IPS-18a (cell line): ENCODE measurements around the gene MINPP1.
"Not testable (repeated sequence)": the region's sequence is repeated elsewhere in the genome, so short reads cannot be mapped to it uniquely, and the experiment has no call there.

Experiments
- H3K27ac ChIP-seq: one replicate; pipeline ENCODE4 v1.5.1; 2013; ENCODE audit warnings: low read length
- H3K27me3 ChIP-seq: one replicate; pipeline ENCODE4 v1.6.1; 2013; ENCODE audit warnings: mild to moderate bottlenecking, low read length; ENCODE audit not compliant: control insufficient read depth, insufficient read depth
- H3K36me3 ChIP-seq: one replicate; pipeline ENCODE4 v1.6.1; 2013; ENCODE audit warnings: low read depth, low read length; ENCODE audit not compliant: control insufficient read depth
- H3K4me1 ChIP-seq: one replicate; pipeline ENCODE4 v1.6.1; 2013; ENCODE audit warnings: low read depth, low read length; ENCODE audit not compliant: control insufficient read depth
- H3K4me3 ChIP-seq: one replicate; pipeline ENCODE4 v1.5.1; 2013; ENCODE audit warnings: low read length
- H3K9ac ChIP-seq: one replicate; pipeline ENCODE4 v1.6.1; 2013; ENCODE audit warnings: mild to moderate bottlenecking, low read length, moderate library complexity
- H3K9me3 ChIP-seq: one replicate; pipeline ENCODE4 v1.6.1; 2013; ENCODE audit warnings: low read depth, low read length; ENCODE audit not compliant: control insufficient read depth

Gene MINPP1

DNA sequence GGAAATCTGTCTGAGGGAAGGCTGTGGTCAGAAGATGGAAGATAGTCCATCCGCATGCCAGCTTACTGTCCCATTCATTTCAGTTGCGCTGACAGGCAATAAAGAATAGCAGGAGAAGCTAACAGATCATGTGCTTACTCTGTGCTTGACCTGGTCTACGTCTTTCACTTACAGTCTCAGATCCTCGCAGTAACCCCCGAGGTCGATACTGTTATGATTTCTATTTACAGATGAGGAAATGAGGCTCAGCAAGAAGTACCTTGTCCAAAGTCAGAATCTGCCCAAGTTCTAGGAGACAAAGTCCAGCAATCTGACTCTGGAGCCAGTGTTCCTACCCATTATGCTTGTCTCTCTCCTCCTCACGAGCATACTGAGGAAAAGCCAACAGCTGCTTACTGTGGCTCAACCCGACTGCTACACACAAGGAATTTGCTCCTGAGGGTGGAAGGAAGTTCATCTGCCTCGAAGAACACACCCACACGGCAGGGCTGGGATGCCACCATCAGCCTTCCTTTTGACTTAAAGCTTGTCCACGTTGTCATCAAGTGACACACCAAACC, 74.2 kb downstream of the MINPP1 start:
- H3K36me3 ChIP-seq, result no peaks in the 10 kb centered on the region
- H3K9me3 ChIP-seq, result no peaks in the 10 kb centered on the region
- no peak overlapping the region for H3K27ac ChIP-seq
- H3K4me3 ChIP-seq, result no peak overlapping the region
- H3K27me3 ChIP-seq, result no peaks in the 10 kb centered on the region
- no peak overlapping the region for H3K9ac ChIP-seq
- no peaks in the 10 kb centered on the region for H3K4me1 ChIP-seq

DNA sequence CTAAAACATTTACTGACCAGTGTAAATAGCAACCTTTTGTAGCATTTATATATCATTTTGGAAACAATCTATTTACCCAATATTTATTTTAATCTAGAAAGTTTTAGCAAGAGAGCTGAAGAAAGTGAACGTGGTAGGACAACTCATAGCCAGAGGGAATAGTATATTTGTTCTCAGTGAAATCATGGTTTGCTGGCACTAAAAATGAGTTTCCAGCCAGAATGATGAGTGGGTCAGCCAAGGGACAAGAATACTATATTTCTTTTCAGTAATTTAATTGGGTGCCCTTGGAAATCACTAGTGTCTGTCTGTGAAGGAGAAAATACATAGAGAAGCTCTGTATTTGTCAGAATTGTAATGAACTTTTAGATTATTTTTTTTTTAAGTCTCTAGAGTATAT, 74.9 kb downstream of the MINPP1 start:
- Histone ChIP-seq H3K4me3 (no peak overlapping the region), H3K4me1 (no peaks in the 10 kb centered on the region), H3K27me3 (no peaks in the 10 kb centered on the region), H3K9me3 (no peaks in the 10 kb centered on the region), H3K36me3 (no peaks in the 10 kb centered on the region), H3K9ac (no peak overlapping the region), H3K27ac (no peak overlapping the region)

DNA sequence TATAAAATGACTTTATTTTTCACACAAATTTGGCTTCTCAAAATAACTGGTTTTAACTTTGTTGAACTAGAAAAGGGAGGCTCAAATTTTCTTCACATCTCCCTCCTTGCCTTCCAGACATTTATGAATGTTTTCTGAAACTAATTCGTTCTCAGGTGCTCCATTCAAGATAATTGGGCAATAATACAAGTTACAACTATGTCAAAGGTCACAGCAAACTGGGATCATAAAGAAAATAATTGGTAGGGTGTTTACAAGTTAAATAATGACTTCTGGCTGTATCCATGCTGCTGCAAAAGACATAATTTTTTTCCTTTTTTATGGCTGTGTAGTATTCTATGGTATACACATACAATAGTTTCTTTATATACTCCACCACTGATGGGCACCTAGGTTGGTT, 75.3 kb downstream of the MINPP1 start:
- H3K27ac ChIP-seq, result no peak overlapping the region
- H3K4me3 ChIP-seq, result no peak overlapping the region
- H3K27me3 ChIP-seq, result no peaks in the 10 kb centered on the region
- H3K4me1 ChIP-seq, result no peaks in the 10 kb centered on the region
- H3K36me3 ChIP-seq, result no peaks in the 10 kb centered on the region
- no peak overlapping the region for H3K9ac ChIP-seq
- no peaks in the 10 kb centered on the region for H3K9me3 ChIP-seq

DNA sequence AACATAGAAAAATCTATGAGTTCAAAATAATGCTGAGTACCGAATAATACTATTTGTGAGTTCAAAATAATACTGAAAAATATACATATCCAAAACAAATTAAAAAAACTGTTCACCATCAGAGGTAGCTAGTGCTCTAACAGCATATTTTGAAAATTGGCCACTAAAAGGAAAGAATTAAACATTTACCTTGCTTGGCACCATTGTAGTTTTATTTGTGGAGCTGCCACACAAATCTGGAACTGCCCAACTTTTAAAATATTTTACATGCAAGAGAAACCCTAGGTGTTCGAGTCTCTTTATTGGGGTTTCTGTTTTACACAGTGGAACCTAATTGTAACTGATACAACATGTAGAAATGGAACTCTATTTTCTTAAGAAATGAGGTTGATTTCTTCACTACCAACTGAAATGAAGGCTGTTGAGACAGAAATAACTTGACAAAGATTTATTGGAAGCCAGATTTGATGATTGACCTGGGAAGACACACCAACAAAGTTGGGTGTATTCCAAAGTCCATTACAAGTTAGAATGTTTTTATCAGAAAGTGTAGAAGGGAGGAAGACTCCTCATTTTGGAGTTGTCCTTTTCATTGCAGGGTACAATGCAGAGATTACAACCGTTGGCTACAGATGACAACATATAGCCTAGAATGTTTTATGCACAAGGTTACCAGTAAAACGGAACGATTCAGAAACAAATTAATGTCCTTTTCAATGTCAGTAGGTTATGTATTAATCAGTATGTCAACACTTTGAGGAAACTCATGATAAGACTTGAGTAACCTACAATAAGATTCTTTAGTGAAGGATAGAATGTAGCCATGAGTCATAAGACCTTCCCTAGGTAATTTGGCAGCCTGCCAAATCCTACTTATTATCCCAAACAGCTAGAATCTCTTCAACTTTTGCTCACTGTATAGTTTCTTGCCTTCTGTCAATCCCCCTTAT, 81.1 kb downstream of the MINPP1 start:
- no peak overlapping the region for H3K4me3 ChIP-seq
- no peak overlapping the region for H3K27ac ChIP-seq
- no peaks in the 10 kb centered on the region for H3K4me1 ChIP-seq

DNA sequence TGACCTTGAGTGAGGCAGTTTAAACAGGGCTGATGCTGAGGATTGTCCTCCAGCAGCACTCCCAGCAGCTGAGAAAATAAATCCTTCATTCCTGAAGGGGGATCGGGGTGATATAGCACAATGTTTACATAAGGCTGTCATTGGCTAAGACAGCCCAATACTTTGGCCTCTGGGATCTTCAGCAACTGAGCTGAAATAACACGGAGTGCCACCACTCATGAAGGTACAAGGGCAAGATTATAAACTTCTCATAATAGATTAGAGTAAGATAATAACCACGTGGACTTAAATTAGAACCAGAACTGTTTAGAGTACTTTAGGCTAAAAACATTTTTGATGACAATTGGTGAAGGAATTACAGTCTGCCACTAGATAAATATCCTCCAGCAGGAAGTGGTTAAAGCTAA, 85.0 kb downstream of the MINPP1 start:
- Histone ChIP-seq H3K9me3 (no peaks in the 10 kb centered on the region), H3K27ac (no peak overlapping the region), H3K9ac (no peak overlapping the region), H3K4me1 (no peaks in the 10 kb centered on the region), H3K27me3 (no peaks in the 10 kb centered on the region), H3K4me3 (no peak overlapping the region), H3K36me3 (no peaks in the 10 kb centered on the region)

More for the DNA sequence above, 81.1 kb downstream of the MINPP1 start:
- H3K9me3 ChIP-seq, result no peaks in the 10 kb centered on the region
- H3K36me3 ChIP-seq, result no peaks in the 10 kb centered on the region
- H3K27me3 ChIP-seq, result no peaks in the 10 kb centered on the region
- no peak overlapping the region for H3K9ac ChIP-seq

DNA sequence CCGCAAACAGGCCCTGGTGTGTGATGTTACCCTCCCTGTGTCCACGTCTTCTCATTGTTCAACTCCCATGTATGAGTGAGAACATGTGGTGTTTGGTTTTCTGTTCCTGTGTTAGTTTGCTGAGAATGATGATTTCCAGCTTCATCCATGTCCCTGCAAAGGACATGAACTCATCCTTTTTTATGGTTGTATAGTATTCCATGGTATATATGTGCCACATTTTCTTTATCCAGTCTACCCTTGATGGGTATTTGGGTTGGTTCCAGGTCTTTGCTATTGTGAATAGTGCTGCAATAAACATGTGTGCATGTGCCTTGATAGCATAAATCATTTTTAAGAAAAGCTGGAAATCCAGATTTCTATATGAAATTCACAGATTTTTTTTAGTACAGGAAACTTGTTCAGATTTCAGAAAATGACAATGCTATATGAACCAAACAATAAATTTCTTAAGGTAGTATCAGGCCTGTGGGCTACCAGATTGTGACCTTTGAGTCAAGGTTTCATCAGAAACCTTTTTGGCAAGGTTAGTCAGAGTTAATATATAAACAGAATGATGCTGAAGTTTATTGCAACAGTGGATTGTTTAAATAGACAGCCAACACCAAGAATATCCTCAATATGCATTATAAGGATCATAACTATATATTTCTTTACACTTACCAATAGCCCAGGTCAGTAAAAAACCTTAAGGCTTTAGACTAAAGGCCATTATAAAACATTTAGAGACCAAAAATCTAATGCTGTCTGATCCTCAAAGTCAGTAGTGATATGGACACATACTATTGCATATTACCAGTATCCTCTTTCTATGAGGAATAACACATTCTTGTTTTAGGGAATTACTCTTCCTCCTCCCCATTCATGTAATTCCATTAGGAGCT, 86.3 kb downstream of the MINPP1 start:
- H3K4me3 ChIP-seq, result no peak overlapping the region
- H3K27me3 ChIP-seq, result no peaks in the 10 kb centered on the region
- no peak overlapping the region for H3K9ac ChIP-seq
- H3K9me3 ChIP-seq, result no peaks in the 10 kb centered on the region
- H3K4me1 ChIP-seq, result no peaks in the 10 kb centered on the region
- H3K27ac ChIP-seq, result no peak overlapping the region
- no peaks in the 10 kb centered on the region for H3K36me3 ChIP-seq

DNA sequence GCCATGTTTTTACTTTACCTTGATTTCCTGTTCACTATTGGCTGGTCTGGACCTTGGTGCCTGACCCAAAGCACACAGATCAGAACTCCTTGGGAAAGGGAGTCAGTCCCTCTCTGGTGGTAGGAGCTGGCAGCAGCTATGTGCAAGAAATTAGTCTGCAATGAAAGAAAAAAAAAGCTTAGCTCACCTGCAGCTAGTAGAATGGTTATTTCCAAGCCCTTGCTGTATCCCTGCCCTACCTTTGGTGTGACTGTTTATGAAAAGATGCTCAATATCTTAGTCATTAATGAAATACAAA, 86.8 kb downstream of the MINPP1 start:
- Histone ChIP-seq H3K9me3 (no peaks in the 10 kb centered on the region), H3K4me3 (no peak overlapping the region), H3K4me1 (no peaks in the 10 kb centered on the region), H3K9ac (no peak overlapping the region), H3K27ac (no peak overlapping the region), H3K36me3 (no peaks in the 10 kb centered on the region), H3K27me3 (no peaks in the 10 kb centered on the region)

DNA sequence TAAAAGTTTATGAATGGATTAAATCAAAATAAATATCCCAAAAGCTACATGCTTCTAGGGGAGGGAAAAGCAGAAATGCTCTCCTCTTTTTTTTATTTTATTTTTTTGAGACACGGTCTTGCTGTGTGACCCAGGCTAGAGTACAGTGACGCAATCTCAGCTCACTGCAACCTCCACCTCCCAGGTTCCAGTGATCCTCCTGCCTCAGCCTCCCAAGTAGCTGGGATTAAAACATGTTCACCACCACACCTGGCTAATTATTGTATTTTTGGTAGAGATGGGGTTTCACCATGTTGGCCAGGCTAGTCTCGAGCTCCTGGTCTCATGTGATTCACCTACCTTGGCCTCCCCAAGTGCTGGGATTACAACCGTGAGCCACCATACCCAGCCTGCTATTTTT, 88.2 kb downstream of the MINPP1 start:
- H3K4me1 ChIP-seq, H3K4me3 ChIP-seq, H3K27me3 ChIP-seq, H3K36me3 ChIP-seq, H3K9ac ChIP-seq, H3K27ac ChIP-seq, H3K9me3 ChIP-seq: not testable (repeated sequence)

DNA sequence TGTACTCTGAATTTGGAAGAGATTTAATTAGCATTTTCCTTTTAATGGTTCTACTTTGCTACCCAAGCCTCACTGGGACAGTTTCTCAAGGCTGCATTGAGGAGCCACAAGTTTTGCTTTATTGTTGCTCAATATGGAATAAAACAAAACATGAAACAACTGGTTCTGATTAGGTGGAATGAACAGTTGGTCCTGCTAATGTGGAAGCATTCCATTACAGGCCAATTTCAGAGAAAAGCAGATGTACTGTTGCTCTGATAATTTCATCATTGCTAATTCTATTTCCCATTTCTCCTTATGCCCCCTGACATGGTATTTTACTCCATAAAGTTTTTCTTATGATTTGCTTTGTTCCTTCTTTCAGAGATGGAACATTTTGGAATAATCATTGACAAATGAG, 89.0 kb downstream of the MINPP1 start:
- H3K9me3 ChIP-seq, result no peaks in the 10 kb centered on the region

DNA sequence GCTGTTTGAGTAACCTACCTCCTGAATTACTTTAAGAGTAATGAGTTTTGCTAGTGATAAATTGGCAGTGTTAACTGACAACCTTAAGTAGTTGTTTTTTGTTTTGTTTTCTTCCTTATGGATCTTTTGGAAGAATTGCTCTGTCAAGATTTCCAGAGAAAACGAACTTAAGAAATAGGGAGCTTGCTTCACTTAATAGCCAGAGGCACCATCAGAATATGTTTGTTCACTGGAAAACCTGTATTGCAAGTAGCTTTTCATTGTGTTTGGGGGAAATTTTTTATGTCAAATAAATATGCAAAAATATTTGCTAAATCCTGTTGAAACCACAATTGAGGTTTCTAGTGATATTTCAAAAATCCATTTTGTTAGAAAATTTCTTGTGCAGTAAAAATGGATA, 89.5 kb downstream of the MINPP1 start:
- Histone ChIP-seq H3K4me1 (no peaks in the 10 kb centered on the region), H3K36me3 (no peaks in the 10 kb centered on the region), H3K9ac (no peak overlapping the region), H3K9me3 (no peaks in the 10 kb centered on the region), H3K27me3 (no peaks in the 10 kb centered on the region), H3K4me3 (no peak overlapping the region), H3K27ac (no peak overlapping the region)

More for the DNA sequence above, 89.0 kb downstream of the MINPP1 start:
- no peaks in the 10 kb centered on the region for H3K27me3 ChIP-seq
- H3K36me3 ChIP-seq, result no peaks in the 10 kb centered on the region
- H3K9ac ChIP-seq, result no peak overlapping the region
- H3K27ac ChIP-seq, result no peak overlapping the region
- H3K4me1 ChIP-seq, result no peaks in the 10 kb centered on the region
- H3K4me3 ChIP-seq, result no peak overlapping the region

DNA sequence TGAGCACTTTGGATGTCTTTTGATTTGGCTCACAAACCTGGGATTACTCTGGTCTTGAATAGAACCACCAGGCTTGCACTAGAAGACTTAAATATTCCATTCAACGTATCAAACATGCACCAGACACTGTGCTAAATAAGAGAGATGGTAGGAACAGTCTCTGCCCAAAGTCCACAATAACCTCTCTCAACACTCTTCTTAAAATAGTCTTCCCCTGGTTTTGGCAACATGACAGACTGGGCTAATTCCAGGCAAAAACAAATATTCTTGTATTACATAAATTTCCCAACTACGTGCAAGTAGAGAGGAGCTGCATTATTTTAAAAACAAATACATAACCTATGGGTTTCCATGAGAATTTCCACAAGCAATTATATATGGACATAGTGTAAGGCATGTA, 90.2 kb downstream of the MINPP1 start:
- Histone ChIP-seq H3K9me3 (no peaks in the 10 kb centered on the region), H3K27ac (no peak overlapping the region), H3K36me3 (no peaks in the 10 kb centered on the region), H3K4me3 (no peak overlapping the region), H3K4me1 (no peaks in the 10 kb centered on the region), H3K9ac (no peak overlapping the region), H3K27me3 (no peaks in the 10 kb centered on the region)
